Measurements from ENCODE around the gene TFB2M.
"Not testable (repeated sequence)": the region's sequence is repeated elsewhere in the genome, so short reads cannot be mapped to it uniquely, and the experiment has no call there.

Gene TFB2M

GRCh38 chr1:246580497-246581370 is 14.7 kb upstream of the TFB2M start:
- DNase-seq (ENCODE audit: insufficient read length) (no peak), FAIRE-seq (no peak)
- TF ChIP-seq POLR2A (IDR thresholded peaks at IDR 0.05; ENCODE audit: low read depth, low read length) = no peak
- no peak for TF ChIP-seq POLR2AphosphoS5 (IDR thresholded peaks at IDR 0.05; ENCODE audit: low read depth, low read length)
- TF ChIP-seq TAF1 (IDR thresholded peaks at IDR 0.05; ENCODE audit: borderline replicate concordance, low read depth, low read length) = no peak

DNA sequence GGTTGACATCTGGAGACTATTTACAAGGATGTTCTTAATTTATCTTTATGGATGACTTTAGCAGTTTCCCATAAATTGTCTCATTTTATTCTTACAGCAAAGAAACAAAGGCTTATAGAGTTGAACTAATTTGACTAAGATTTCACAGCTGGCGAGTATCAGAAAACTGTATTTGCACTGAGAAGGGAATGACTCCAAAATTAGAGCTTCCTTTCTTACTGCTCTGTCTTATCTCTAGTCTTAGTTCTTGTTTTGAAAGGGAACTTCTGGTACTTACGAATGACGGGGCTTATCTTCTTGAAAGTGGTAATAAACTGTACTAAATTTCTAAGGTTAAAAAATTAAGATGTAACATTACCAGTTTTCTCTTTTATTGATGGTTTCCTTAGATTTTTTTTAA is 13.8 kb upstream of the TFB2M start:
- DNase-seq (ENCODE audit: insufficient read length) (peak; percentile 19), FAIRE-seq (peak; percentile 46)
- TF ChIP-seq POLR2AphosphoS5 (IDR thresholded peaks at IDR 0.05; ENCODE audit: low read depth, low read length) (no peak), TAF1 (IDR thresholded peaks at IDR 0.05; ENCODE audit: borderline replicate concordance, low read depth, low read length) (no peak)

GRCh38 chr1:246577720-246578106 is 11.7 kb upstream of the TFB2M start:
- TF ChIP-seq TAF1 (IDR thresholded peaks at IDR 0.05; ENCODE audit: borderline replicate concordance, low read depth, low read length) = no peak
- TF ChIP-seq POLR2A (IDR thresholded peaks at IDR 0.05; ENCODE audit: low read depth, low read length) = no peak
- TF ChIP-seq POLR2AphosphoS5 (IDR thresholded peaks at IDR 0.05; ENCODE audit: low read depth, low read length) = no peak
- DNase-seq (ENCODE audit: insufficient read length) (no peak), FAIRE-seq (no peak)

DNA sequence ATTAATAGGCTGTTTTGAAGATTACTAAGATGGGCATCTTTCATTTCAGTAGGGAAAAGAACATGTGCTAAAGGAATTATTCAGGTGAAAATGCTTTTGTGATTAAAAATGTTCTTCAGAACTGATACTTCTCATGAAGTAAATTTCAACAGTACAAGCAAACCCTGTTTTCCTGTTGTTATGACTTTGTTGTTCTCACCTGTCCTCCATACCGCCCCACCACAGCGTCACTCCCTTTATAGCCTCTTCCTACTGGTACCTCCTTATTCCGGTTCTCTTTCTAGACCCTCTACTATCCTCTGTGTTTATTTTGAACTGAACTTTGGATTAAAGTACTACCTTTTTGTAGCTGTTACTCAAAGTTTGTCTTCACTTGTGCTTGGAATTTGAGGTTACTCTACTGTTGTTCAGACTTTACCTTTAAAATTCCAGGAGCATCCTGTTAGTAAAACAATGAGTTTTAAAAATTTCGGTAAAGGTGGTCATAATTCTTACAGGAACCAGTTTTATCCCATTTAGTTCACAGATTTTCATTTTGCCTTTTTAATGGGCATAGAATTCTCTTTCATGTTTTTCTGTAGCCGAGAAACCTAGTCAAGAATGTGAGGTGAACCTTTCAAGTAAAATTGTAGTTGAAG is 11.1 kb upstream of the TFB2M start:
- peak; percentile 84 for FAIRE-seq

GRCh38 chr1:246576709-246577032 is 10.6 kb upstream of the TFB2M start:
- FAIRE-seq = no peak
- DNase-seq (ENCODE audit: insufficient read length) = no peak
- TF ChIP-seq TAF1 (IDR thresholded peaks at IDR 0.05; ENCODE audit: borderline replicate concordance, low read depth, low read length) (no peak), POLR2A (IDR thresholded peaks at IDR 0.05; ENCODE audit: low read depth, low read length) (no peak), POLR2AphosphoS5 (IDR thresholded peaks at IDR 0.05; ENCODE audit: low read depth, low read length) (no peak)

More for the DNA sequence above, 11.1 kb upstream of the TFB2M start:
- DNase-seq (ENCODE audit: insufficient read length) = no peak
- TF ChIP-seq POLR2AphosphoS5 (IDR thresholded peaks at IDR 0.05; ENCODE audit: low read depth, low read length) (no peak), TAF1 (IDR thresholded peaks at IDR 0.05; ENCODE audit: borderline replicate concordance, low read depth, low read length) (no peak), POLR2A (IDR thresholded peaks at IDR 0.05; ENCODE audit: low read depth, low read length) (no peak)

DNA sequence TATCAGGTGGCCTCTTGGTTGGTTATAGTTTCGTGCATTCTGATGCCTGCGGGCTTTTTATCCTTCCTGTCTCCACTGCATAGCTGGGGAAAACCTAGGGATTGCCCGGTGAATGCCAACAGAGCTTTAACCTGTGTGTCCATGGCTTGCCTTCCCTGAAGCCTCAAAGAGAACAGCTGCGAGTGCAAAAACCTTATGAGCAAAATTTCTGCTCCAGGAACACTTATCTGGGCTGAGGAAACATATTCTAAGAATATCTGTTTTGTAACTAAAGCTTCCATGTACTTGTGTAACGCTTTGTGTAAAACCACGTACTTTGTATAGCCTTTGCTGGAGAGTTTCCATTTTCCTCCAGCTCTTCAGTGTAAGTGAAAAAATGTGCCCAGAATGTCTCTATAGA is 7.4 kb upstream of the TFB2M start:
- no peak for TF ChIP-seq POLR2AphosphoS5 (IDR thresholded peaks at IDR 0.05; ENCODE audit: low read depth, low read length)
- TF ChIP-seq TAF1 (IDR thresholded peaks at IDR 0.05; ENCODE audit: borderline replicate concordance, low read depth, low read length) = no peak
- TF ChIP-seq POLR2A (IDR thresholded peaks at IDR 0.05; ENCODE audit: low read depth, low read length) = no peak
- peak; percentile 56 for FAIRE-seq
- no peak for DNase-seq (ENCODE audit: insufficient read length)

GRCh38 chr1:246572785-246573184 is 6.7 kb upstream of the TFB2M start:
- no peak for FAIRE-seq
- TF ChIP-seq POLR2AphosphoS5 (IDR thresholded peaks at IDR 0.05; ENCODE audit: low read depth, low read length) = no peak
- TF ChIP-seq POLR2A (IDR thresholded peaks at IDR 0.05; ENCODE audit: low read depth, low read length) = no peak
- TF ChIP-seq TAF1 (IDR thresholded peaks at IDR 0.05; ENCODE audit: borderline replicate concordance, low read depth, low read length) = no peak
- DNase-seq (ENCODE audit: insufficient read length) = no peak

DNA sequence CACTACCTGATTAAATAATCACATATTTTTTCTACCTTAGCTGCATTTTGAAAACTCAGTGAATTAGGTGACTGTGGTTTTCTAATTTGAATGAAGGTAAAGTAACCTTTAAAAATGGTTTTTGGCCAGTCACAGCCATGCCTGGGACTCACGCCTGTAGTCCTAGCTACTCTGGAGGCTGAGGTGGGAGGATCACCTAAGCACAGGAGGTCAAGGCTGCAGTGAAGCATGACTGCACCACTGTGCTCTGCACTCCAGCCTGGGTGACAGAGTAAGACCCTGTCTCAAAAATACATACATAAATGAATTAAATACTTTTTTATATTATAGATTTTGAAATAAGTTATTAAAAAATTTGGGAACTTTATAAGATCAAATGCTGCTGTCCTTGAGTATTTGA is 5.9 kb upstream of the TFB2M start:
- DNase-seq (ENCODE audit: insufficient read length) (no peak), FAIRE-seq (no peak)
- no peak for TF ChIP-seq TAF1 (IDR thresholded peaks at IDR 0.05; ENCODE audit: borderline replicate concordance, low read depth, low read length)
- TF ChIP-seq POLR2A (IDR thresholded peaks at IDR 0.05; ENCODE audit: low read depth, low read length) = no peak
- no peak for TF ChIP-seq POLR2AphosphoS5 (IDR thresholded peaks at IDR 0.05; ENCODE audit: low read depth, low read length)

GRCh38 chr1:246571309-246571708 is 5.2 kb upstream of the TFB2M start:
- DNase-seq (ENCODE audit: insufficient read length); FAIRE-seq: not testable (repeated sequence)

DNA sequence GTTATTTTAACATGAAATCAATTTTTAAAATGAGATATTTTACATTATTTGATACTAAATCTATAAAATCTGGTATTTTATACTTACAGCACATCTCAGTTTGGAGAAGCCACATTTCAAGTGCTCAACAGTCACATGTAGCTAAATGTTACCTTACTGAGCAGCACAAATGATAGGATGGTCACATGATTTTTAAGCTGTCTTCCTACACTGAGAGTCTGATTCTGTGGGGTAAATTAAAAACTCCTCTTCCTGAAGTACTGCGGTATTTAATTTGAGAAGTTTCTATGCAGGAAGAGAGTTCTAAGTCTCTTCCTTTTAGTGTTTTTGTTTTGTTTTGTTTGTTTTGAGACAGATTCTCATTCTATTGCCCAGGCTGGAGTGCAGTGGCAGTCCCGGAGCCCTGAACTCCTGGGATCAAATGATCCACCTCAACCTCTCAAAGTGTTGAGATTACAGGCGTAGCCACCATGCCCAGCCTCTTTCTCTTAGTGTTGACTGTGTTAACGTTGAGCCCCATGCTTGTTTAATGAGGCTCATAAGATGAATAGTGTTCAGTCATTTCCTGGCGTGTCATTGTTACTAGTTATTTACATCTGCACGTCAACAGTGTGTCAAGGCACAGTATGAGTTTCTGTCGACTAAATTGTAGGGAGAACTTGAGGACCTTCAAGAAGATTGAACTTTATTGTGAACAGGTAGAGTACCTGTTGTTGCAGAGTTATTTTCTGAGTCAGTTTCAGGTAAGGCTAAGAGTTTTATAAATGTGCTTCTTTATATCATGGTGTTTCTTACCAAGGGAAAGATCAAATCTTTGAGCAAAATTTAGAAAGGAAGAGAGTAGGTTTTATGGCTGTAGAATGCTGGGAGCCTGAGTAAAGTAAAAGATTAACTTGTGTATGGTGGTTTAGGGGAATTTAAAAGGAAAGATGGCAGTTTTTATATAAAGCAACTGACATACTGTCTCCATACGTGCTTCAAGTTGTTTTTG is 3.5 kb upstream of the TFB2M start:
- no peak for DNase-seq (ENCODE audit: insufficient read length)
- FAIRE-seq = peak; percentile 56
- TF ChIP-seq POLR2A (IDR thresholded peaks at IDR 0.05; ENCODE audit: low read depth, low read length) (no peak), TAF1 (IDR thresholded peaks at IDR 0.05; ENCODE audit: borderline replicate concordance, low read depth, low read length) (no peak), POLR2AphosphoS5 (IDR thresholded peaks at IDR 0.05; ENCODE audit: low read depth, low read length) (no peak)

DNA sequence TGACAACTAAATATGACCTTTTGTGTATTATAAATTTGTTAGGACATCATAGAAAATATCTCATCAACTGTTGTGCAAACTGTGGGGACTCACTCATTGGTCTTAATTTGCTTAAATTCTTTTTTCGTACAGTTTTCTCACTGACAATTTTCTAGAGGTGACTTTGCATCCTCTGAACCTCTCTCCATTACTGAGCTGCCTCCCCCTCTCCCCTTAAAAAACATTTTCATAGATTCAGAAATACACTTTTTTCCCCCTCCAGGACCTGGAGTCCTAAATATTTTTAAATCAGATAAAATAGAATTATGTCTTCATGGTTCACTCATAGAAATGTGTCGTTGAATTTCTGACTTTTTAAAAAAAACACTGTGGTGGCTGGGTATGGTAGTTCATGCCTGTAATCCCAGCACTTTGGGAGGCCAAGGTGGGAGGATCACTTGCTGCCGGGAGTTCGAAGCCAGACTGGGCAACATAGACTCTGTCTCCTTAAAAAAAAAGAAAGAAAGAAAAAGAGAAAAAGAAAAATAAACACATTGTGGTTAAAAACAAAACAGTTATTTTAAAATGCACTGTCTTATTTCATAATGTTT is 1.7 kb upstream of the TFB2M start:
- no peak for TF ChIP-seq POLR2A (IDR thresholded peaks at IDR 0.05; ENCODE audit: low read depth, low read length)
- no peak for TF ChIP-seq TAF1 (IDR thresholded peaks at IDR 0.05; ENCODE audit: borderline replicate concordance, low read depth, low read length)
- no peak for TF ChIP-seq POLR2AphosphoS5 (IDR thresholded peaks at IDR 0.05; ENCODE audit: low read depth, low read length)
- DNase-seq (ENCODE audit: insufficient read length) (no peak), FAIRE-seq (no peak)

All from GM12892 (cell line).